Mucosa of rectum (tissue), 2 donors: ENCODE results near the gene ALB.
"Not testable (repeated sequence)": the region's sequence is repeated elsewhere in the genome, so short reads cannot be mapped to it uniquely, and the experiment has no call there.

Source experiments
- H3K27ac ChIP-seq, 2 donors: one replicate each; pipeline ENCODE4 v1.7.0; 2013; ENCODE audit warnings: inconsistent platforms in 2 of 2, low read depth in 2 of 2, low read length in 2 of 2
- H3K27me3 ChIP-seq, 2 donors: one replicate each; pipeline ENCODE4 v1.7.0; 2013; ENCODE audit warnings: low read length in 2 of 2; ENCODE audit not compliant: control insufficient read depth in 2 of 2, insufficient read depth in 2 of 2
- H3K36me3 ChIP-seq, 2 donors: one replicate each; pipeline ENCODE4 v1.7.0; 2013; ENCODE audit warnings: low read length in 2 of 2; ENCODE audit not compliant: control insufficient read depth in 2 of 2, insufficient read depth in 2 of 2
- H3K4me1 ChIP-seq, 2 donors: one replicate each; pipeline ENCODE4 v1.7.0; 2013; ENCODE audit warnings: low read length in 2 of 2, mild to moderate bottlenecking in 1 of 2; ENCODE audit not compliant: control insufficient read depth in 2 of 2, insufficient read depth in 2 of 2
- H3K4me3 ChIP-seq, 2 donors: one replicate each; pipeline ENCODE4 v1.7.0; 2013; ENCODE audit warnings: low read length in 2 of 2
- H3K9ac ChIP-seq, 2 donors: one replicate each; pipeline ENCODE4 v1.7.0; 2013; ENCODE audit warnings: low read length in 2 of 2, low read depth in 1 of 2, mild to moderate bottlenecking in 1 of 2
- H3K9me3 ChIP-seq, 2 donors: one replicate each; pipeline ENCODE4 v1.7.0; 2013; ENCODE audit warnings: low read length in 2 of 2; ENCODE audit not compliant: control insufficient read depth in 2 of 2
- donor health status: healthy.
- donor health status: Normal muscosa, but diverticular disease.

Gene ALB

GRCh38 chr4:73388887-73389286 is 15.2 kb upstream of the ALB start:
- Histone ChIP-seq H3K9me3 (no peaks in the 10 kb centered on the region), H3K27ac (no peak overlapping the region), H3K4me1 (no peaks in the 10 kb centered on the region), H3K4me3 (no peak overlapping the region), H3K9ac (no peak overlapping the region), H3K36me3 (no peaks in the 10 kb centered on the region), H3K27me3 (no peaks in the 10 kb centered on the region)

- not testable (repeated sequence) for H3K9ac ChIP-seq, H3K9me3 ChIP-seq, H3K27ac ChIP-seq, H3K27me3 ChIP-seq, H3K4me1 ChIP-seq, H3K36me3 ChIP-seq, H3K4me3 ChIP-seq
These were observed 14.4 kb upstream of the ALB start for GRCh38 chr4:73389663-73390062.

- no peak overlapping the region for H3K27ac ChIP-seq
- H3K27me3 ChIP-seq = no peaks in the 10 kb centered on the region
- H3K9ac ChIP-seq = no peak overlapping the region
- no peaks in the 10 kb centered on the region for H3K36me3 ChIP-seq
- H3K9me3 ChIP-seq = no peaks in the 10 kb centered on the region
- no peak overlapping the region for H3K4me3 ChIP-seq
- no peaks in the 10 kb centered on the region for H3K4me1 ChIP-seq
These were observed 12.3 kb upstream of the ALB start for GRCh38 chr4:73391774-73392173.

- no peak overlapping the region for H3K9ac ChIP-seq
- no peaks in the 10 kb centered on the region for H3K36me3 ChIP-seq
- no peaks in the 10 kb centered on the region for H3K4me1 ChIP-seq
- no peak overlapping the region for H3K27ac ChIP-seq
- H3K9me3 ChIP-seq = no peaks in the 10 kb centered on the region
- H3K27me3 ChIP-seq = no peaks in the 10 kb centered on the region
- H3K4me3 ChIP-seq = no peak overlapping the region
These were observed 11.2 kb upstream of the ALB start for GRCh38 chr4:73392936-73393335.

- no peaks in the 10 kb centered on the region for H3K4me1 ChIP-seq
- H3K9me3 ChIP-seq = no peaks in the 10 kb centered on the region
- H3K36me3 ChIP-seq = no peaks in the 10 kb centered on the region
- H3K4me3 ChIP-seq = no peak overlapping the region
- H3K27me3 ChIP-seq = no peaks in the 10 kb centered on the region
- H3K27ac ChIP-seq = no peak overlapping the region
- no peak overlapping the region for H3K9ac ChIP-seq
These were observed 7.8 kb upstream of the ALB start for GRCh38 chr4:73396304-73396703.

- no peak overlapping the region for H3K4me3 ChIP-seq
- H3K27ac ChIP-seq = no peak overlapping the region
- H3K9ac ChIP-seq = no peak overlapping the region
- H3K4me1 ChIP-seq = no peaks in the 10 kb centered on the region
- H3K9me3 ChIP-seq = no peaks in the 10 kb centered on the region
- H3K27me3 ChIP-seq = no peaks in the 10 kb centered on the region
- no peaks in the 10 kb centered on the region for H3K36me3 ChIP-seq
These were observed 6.8 kb upstream of the ALB start for GRCh38 chr4:73396993-73397972.

GRCh38 chr4:73401412-73401811 is 2.7 kb upstream of the ALB start:
- H3K27me3 ChIP-seq = no peaks in the 10 kb centered on the region
- H3K9ac ChIP-seq = no peak overlapping the region
- no peaks in the 10 kb centered on the region for H3K36me3 ChIP-seq
- no peaks in the 10 kb centered on the region for H3K9me3 ChIP-seq
- no peaks in the 10 kb centered on the region for H3K4me1 ChIP-seq
- no peak overlapping the region for H3K4me3 ChIP-seq
- no peak overlapping the region for H3K27ac ChIP-seq

GRCh38 chr4:73404457-73404856 is 370 bp downstream of the ALB start:
- H3K9me3 ChIP-seq = no peaks in the 10 kb centered on the region
- no peak overlapping the region for H3K9ac ChIP-seq
- no peaks in the 10 kb centered on the region for H3K27me3 ChIP-seq
- H3K4me1 ChIP-seq = no peaks in the 10 kb centered on the region
- H3K27ac ChIP-seq = no peak overlapping the region
- H3K4me3 ChIP-seq = no peak overlapping the region
- H3K36me3 ChIP-seq = no peaks in the 10 kb centered on the region

GRCh38 chr4:73405138-73405537 is 1.1 kb downstream of the ALB start:
- Histone ChIP-seq H3K27me3 (no peaks in the 10 kb centered on the region), H3K9ac (no peak overlapping the region), H3K4me3 (no peak overlapping the region), H3K9me3 (no peaks in the 10 kb centered on the region), H3K27ac (no peak overlapping the region), H3K36me3 (no peaks in the 10 kb centered on the region), H3K4me1 (no peaks in the 10 kb centered on the region)

- H3K4me3 ChIP-seq = no peak overlapping the region
- H3K36me3 ChIP-seq = no peaks in the 10 kb centered on the region
- H3K4me1 ChIP-seq = no peaks in the 10 kb centered on the region
- H3K27me3 ChIP-seq = no peaks in the 10 kb centered on the region
- H3K9ac ChIP-seq = no peak overlapping the region
- no peak overlapping the region for H3K27ac ChIP-seq
- no peaks in the 10 kb centered on the region for H3K9me3 ChIP-seq
These were observed 2.4 kb downstream of the ALB start for GRCh38 chr4:73406548-73406875.
